ENCODE measurements around the gene LONRF2.

LONRF2 gene

DNA sequence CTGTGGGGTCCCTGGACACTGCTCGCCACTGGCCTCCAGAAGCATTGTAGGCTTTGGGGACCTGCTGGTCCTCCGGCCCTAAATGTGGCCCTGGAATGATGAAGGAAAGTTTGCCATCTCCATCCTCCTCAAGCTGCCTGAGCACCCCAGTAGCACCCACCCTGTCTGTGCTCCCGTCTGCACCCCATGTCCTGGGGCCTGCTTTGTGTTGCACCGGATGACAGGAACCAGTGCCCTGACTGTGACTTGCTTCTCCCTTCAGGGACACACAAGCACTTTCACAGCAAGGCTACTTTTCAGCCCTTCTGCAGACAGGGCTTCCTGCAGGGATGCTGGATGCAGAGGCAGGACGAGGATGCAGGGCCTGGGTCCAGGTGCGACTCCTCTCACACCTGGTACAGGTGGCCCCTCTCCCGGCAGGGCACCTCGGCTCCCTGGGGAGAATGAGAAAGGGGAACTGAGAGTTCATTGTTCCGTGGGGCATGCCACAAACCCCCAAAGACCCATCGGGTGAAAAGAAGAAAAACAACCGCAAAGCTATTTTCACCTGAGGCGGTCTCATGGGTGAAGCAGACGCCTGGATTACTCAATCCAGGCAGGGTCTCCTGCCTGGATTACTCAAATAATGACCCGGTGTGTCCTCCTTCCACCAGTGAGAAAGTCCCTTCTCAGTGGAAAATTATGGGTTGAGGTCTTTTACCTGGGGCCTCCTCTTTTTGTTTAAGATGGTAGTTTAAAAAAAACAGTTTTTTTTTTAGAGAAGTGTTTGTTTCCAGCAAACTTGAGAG, 74.9 kb downstream of the LONRF2 start:
- H3K27ac ChIP-seq: no peak overlapping the region
- no peak for DNase-seq (ENCODE audit: low spot score)
- ChIA-PET POLR2A (ENCODE audit: low non-redundant PET) (no interaction called here), CTCF (interaction anchor here (0.7 to 1.0 kb wide), 2 partner anchors 261 to 687 kb away, joined by 3 to 5 read pairs; no protein-coding TSS in a partner anchor)
- TF ChIP-seq, protein P1, sequence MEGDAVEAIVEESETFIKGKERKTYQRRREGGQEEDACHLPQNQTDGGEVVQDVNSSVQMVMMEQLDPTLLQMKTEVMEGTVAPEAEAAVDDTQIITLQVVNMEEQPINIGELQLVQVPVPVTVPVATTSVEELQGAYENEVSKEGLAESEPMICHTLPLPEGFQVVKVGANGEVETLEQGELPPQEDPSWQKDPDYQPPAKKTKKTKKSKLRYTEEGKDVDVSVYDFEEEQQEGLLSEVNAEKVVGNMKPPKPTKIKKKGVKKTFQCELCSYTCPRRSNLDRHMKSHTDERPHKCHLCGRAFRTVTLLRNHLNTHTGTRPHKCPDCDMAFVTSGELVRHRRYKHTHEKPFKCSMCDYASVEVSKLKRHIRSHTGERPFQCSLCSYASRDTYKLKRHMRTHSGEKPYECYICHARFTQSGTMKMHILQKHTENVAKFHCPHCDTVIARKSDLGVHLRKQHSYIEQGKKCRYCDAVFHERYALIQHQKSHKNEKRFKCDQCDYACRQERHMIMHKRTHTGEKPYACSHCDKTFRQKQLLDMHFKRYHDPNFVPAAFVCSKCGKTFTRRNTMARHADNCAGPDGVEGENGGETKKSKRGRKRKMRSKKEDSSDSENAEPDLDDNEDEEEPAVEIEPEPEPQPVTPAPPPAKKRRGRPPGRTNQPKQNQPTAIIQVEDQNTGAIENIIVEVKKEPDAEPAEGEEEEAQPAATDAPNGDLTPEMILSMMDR (conservative IDR thresholded peaks at IDR 0.05; ENCODE audit: low read depth): no peak

DNA sequence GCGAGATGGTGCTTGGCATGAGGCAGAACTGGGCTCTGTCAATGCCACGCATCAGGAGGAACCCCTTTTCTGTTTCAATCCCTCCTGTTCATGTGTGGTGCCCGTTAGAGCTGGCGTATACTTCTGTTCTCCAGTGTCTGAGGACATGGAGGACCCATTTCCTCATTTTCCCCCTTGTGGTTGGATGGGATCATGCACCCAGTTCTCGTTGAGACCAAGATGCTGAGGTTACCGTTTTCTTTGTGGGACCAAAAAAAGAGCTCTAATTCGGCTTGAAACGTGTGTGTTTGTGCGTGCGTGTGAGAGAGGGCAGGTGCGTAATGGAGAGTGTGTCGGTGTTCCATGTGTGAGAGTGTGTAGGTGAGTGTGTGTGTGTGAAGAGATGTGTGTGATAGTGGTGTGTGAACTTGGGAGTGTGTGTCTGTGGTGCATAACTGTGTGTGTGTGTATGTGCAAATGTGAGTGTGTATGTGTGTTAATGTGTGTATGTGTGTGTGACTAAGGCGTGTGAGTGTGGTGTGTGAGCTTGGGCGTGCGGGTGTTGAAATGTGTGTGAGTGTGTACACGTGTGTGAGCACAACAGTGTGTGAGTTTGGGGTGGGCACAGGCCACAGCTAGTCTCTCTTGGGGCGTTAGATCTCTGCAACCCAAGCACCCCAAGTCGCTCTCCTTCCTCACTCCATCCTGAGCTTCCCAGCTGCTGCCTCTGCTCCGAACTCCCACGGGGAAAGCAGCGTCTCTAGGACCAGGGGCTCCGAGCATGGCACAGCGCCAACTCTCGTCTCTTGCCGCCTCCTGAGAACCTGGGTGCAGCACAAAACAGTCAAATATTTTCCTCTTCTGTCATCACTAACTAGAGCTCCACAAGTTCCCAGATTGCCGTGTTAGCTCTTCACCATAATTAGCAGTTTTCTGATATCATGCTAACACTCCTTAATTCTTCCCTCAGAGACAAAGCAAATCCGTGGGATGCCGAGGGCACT, 75.8 kb downstream of the LONRF2 start:
- POLR2A ChIA-PET (ENCODE audit: low non-redundant PET): no interaction called here
- H3K27ac ChIP-seq: no peak overlapping the region
- CTCF ChIA-PET: interaction anchor here (0.8 to 1.0 kb wide), 2 partner anchors 428 to 686 kb away, joined by 3 to 4 read pairs; no protein-coding TSS in a partner anchor
- TF ChIP-seq, protein P1 (conservative IDR thresholded peaks at IDR 0.05; ENCODE audit: low read depth): no peak
- peak; percentile 21 for DNase-seq (ENCODE audit: low spot score)

DNA sequence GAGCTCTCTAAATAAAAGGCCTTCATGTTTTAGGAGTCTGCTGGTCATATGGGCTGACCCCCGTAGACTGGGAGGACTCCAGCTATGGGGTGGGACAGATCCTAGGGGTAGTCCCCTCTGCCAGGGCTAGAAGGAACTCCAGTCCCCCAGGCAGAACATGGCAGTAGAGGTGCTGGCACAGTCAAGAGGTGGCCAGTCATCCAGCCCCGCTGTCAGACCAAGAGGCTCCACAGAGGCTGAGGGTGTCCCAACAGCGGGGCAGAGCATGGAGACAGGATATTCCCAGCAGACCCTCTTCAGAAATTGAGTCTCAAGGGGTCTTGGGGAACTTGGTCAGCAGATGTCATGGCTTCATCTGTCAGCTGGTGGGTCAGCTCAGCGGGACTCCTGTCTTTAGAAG, 76.6 kb downstream of the LONRF2 start:
- DNase-seq (ENCODE audit: low spot score): no peak
- POLR2A ChIA-PET (ENCODE audit: low non-redundant PET): no interaction called here
- no peak overlapping the region for H3K27ac ChIP-seq
- CTCF ChIA-PET: interaction anchor here (0.8 to 1.9 kb wide), 3 partner anchors 17 to 687 kb away, joined by 3 to 5 read pairs (median 4); no protein-coding TSS in a partner anchor
- TF ChIP-seq, protein P1 (conservative IDR thresholded peaks at IDR 0.05; ENCODE audit: low read depth): no peak

DNA sequence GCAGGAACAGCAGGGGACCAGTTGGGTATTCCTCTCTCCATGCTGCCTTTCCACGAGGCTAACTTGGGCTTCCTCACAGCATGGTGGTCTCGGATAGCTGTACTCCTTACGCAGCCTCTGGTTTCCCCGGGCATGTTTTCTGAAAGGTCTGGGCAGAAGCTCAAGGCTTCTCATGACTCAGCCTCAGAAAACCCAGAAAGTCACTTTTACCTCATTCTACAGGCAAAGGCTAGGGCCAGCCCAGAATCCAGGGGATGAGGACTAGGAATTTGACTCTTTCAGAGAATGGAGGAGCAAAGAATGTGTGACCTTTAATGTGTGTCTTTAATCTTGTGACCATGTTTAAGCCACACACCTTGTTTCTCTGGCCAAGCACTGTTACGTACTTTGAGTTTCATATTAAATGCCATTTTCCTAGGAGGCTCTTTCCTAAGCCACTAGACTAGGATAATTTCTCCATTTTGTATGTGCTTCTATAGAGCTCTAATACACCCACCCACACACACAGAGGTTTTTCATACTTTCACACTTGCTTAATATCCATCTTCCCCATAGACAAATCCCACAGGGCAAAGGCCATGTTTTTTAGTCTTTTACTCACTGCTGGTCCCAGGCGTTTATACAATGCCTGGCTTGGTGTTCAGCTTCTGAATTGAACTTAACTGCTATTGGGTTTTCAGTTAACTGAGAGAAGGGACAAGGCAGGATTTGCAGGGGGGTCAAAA, 77.3 kb downstream of the LONRF2 start:
- no peak for DNase-seq (ENCODE audit: low spot score)
- H3K27ac ChIP-seq: no peak overlapping the region
- POLR2A ChIA-PET (ENCODE audit: low non-redundant PET): no interaction called here
- TF ChIP-seq, protein P1 (conservative IDR thresholded peaks at IDR 0.05; ENCODE audit: low read depth): no peak
- CTCF ChIA-PET: interaction anchor here (0.6 to 1.9 kb wide), 3 partner anchors 18 to 686 kb away, joined by 3 to 5 read pairs (median 3); no protein-coding TSS in a partner anchor

DNA sequence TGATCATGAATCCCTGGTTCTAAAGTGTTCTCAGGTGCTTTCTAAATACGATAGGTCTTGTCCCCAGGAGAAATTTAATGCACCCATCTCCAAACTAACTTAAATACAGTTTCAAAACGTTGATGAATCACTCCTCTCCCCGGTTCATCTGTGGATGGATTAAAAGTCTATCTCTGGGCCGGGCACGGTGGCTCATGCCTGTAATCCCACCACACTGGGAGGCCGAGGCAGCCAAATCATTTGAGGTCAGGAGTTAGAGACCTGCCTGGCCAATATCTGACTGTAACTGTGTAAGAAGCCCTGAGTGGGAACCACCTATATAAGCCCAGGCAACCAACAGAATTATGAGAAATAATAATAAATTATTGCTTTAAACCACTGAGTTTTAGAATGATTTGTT, 78.7 kb downstream of the LONRF2 start:
- ChIA-PET CTCF (interaction anchor here (0.6 to 0.7 kb wide), 4 partner anchors 13 to 400 kb away, joined by 3 to 5 read pairs (median 3); no protein-coding TSS in a partner anchor), POLR2A (ENCODE audit: low non-redundant PET) (no interaction called here)
- DNase-seq (ENCODE audit: low spot score): no peak
- no peak overlapping the region for H3K27ac ChIP-seq
- TF ChIP-seq, protein P1 (conservative IDR thresholded peaks at IDR 0.05; ENCODE audit: low read depth): no peak
